NK-92 treated with Interleukin-12 subunit alpha and Interleukin-12 subunit beta, amount 100 ng/mL, for 24 hours (cell line): Measurements from ENCODE around the gene KDM2B.

Experiments used
- DNase-seq: peaks from one replicate; lab custom pipeline; 2025; lab: John Stamatoyannopoulos, UW

Gene KDM2B

GRCh38 chr12:121383601-121384021 lies 197.2 kb downstream of the KDM2B start:
- no peak for DNase-seq

GRCh38 chr12:121379945-121380344 lies 200.9 kb downstream of the KDM2B start:
- DNase-seq = no peak
